Measurements from ENCODE around the gene UBE2H.

DNA sequence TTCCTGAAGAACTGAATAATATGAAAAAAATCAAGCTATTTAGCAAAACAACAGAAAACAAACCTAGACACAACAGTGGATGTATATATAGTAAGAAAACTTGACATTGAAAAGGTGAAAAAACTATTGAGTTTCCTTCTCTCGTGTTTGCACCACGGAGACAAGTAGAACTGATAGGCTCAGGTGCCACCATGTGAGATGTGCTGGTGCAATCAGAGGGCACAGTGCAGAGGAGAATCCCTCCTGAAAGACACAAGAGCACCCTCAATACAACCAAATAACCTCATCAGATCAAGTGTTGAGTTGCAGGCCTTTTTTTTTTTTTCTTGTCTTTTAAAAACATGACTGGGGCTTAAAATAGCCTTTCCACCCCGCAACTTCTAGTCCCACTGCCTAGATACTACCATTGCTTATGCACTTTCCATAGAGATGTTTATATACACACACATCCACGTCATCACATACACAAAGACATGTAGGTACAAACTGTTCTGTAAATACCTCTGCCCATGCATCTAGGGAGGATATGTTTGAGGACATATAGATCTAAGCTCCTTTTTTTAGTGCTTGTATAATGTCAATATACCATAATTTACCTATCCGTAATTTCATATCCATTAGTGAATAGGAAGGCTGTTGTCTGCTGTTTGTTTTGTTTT, 54.1 kb downstream of the UBE2H start:
- TF ChIP-seq, protein P1, sequence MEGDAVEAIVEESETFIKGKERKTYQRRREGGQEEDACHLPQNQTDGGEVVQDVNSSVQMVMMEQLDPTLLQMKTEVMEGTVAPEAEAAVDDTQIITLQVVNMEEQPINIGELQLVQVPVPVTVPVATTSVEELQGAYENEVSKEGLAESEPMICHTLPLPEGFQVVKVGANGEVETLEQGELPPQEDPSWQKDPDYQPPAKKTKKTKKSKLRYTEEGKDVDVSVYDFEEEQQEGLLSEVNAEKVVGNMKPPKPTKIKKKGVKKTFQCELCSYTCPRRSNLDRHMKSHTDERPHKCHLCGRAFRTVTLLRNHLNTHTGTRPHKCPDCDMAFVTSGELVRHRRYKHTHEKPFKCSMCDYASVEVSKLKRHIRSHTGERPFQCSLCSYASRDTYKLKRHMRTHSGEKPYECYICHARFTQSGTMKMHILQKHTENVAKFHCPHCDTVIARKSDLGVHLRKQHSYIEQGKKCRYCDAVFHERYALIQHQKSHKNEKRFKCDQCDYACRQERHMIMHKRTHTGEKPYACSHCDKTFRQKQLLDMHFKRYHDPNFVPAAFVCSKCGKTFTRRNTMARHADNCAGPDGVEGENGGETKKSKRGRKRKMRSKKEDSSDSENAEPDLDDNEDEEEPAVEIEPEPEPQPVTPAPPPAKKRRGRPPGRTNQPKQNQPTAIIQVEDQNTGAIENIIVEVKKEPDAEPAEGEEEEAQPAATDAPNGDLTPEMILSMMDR (IDR thresholded peaks at IDR 0.05): no peak
- TF ChIP-seq TCF7L2 (IDR thresholded peaks at IDR 0.05; ENCODE audit: low read depth, low read length): no peak
- no peak for TF ChIP-seq POLR2AphosphoS5 (IDR thresholded peaks at IDR 0.05; ENCODE audit: low read depth, low read length)
- TF ChIP-seq, protein P2, sequence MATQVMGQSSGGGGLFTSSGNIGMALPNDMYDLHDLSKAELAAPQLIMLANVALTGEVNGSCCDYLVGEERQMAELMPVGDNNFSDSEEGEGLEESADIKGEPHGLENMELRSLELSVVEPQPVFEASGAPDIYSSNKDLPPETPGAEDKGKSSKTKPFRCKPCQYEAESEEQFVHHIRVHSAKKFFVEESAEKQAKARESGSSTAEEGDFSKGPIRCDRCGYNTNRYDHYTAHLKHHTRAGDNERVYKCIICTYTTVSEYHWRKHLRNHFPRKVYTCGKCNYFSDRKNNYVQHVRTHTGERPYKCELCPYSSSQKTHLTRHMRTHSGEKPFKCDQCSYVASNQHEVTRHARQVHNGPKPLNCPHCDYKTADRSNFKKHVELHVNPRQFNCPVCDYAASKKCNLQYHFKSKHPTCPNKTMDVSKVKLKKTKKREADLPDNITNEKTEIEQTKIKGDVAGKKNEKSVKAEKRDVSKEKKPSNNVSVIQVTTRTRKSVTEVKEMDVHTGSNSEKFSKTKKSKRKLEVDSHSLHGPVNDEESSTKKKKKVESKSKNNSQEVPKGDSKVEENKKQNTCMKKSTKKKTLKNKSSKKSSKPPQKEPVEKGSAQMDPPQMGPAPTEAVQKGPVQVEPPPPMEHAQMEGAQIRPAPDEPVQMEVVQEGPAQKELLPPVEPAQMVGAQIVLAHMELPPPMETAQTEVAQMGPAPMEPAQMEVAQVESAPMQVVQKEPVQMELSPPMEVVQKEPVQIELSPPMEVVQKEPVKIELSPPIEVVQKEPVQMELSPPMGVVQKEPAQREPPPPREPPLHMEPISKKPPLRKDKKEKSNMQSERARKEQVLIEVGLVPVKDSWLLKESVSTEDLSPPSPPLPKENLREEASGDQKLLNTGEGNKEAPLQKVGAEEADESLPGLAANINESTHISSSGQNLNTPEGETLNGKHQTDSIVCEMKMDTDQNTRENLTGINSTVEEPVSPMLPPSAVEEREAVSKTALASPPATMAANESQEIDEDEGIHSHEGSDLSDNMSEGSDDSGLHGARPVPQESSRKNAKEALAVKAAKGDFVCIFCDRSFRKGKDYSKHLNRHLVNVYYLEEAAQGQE (IDR thresholded peaks at IDR 0.05; ENCODE audit: insufficient read depth in 1 of 2, low read depth in 2 of 2, low read length in 1 of 2): no peak
- TF ChIP-seq SIN3A (IDR thresholded peaks at IDR 0.05; ENCODE audit: borderline replicate concordance, insufficient read depth, low read depth, low read length): no peak

Data from Panc1 (cell line).